Loucy (cell line): ENCODE data around the gene PROK1.

Experiments
- CTCF ChIP-seq: fragments of 200-600 bp; sonication (generic); conservative IDR thresholded peaks from 2 replicates; pipeline ENCODE4 v1.5.1; 2014; ENCODE audit warnings: mild to moderate bottlenecking, antibody characterized with exemption, low read length
- EZH2phosphoT487 ChIP-seq: fragments of 200-600 bp; IDR thresholded peaks from 2 replicates; pipeline ENCODE4 v1.6.1; 2018; ENCODE audit warnings: antibody characterized with exemption, mild to moderate bottlenecking, moderate library complexity, borderline replicate concordance

GRCh38 chr1:110455151-110455550 is 4.2 kb downstream of the PROK1 start:
- no peak for TF ChIP-seq CTCF
- TF ChIP-seq EZH2phosphoT487, result no peak
